Activated CD8-positive, alpha-beta memory T cell treated with anti-CD3 and anti-CD28 coated beads, Interleukin-2, amount 50 U/mL, for 48 hours (primary cell): ENCODE data around the gene ADGRF1.

ENCODE experiments used
- DNase-seq: peaks from one replicate; pipeline ENCODE4 v3.0.0-alpha.2; 2020

ADGRF1 gene

DNA sequence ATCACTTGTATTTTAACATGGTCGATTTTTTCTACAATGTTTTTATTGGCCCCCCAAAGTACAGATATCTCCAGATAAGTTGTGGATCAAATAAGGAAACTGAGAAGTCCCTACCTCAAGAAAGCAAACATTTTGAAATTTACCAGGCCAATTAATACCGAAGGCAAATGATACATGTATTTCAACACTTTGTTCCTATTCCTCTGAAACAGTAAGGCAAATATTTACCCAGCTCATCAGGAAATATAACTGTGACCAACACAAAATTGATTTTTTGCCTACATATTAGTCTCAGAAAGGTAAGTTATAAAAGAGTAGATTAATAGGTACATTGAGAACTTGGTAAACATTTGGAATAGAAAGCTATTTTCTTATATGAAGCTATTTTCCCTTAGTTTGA lies 69.1 kb downstream of the ADGRF1 start:
- DNase-seq, result no peak

GRCh38 chr6:46972531-46972930 lies 69.6 kb downstream of the ADGRF1 start:
- DNase-seq, result no peak

DNA sequence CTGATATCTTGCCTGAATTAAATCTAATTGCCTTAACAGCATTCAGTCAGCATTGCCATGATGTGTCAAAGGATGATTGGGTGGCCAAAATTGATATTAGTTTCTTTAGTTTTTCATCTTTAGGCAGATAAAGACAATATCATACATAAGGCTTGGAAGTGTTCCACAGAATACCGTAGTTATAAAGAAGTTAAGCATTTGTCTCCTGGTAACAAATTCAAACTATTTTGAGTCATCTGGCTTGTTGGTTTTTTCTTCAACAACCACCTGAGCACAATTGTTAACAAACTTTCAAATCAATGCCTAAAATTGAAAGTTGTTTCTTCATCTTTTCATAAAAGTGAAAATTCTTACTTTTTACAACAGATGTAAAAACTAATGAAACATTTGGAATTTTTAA lies 72.9 kb downstream of the ADGRF1 start:
- DNase-seq, result no peak

- no peak for DNase-seq
Observed at GRCh38 chr6:46967826-46968349, 74.2 kb downstream of the ADGRF1 start.

DNA sequence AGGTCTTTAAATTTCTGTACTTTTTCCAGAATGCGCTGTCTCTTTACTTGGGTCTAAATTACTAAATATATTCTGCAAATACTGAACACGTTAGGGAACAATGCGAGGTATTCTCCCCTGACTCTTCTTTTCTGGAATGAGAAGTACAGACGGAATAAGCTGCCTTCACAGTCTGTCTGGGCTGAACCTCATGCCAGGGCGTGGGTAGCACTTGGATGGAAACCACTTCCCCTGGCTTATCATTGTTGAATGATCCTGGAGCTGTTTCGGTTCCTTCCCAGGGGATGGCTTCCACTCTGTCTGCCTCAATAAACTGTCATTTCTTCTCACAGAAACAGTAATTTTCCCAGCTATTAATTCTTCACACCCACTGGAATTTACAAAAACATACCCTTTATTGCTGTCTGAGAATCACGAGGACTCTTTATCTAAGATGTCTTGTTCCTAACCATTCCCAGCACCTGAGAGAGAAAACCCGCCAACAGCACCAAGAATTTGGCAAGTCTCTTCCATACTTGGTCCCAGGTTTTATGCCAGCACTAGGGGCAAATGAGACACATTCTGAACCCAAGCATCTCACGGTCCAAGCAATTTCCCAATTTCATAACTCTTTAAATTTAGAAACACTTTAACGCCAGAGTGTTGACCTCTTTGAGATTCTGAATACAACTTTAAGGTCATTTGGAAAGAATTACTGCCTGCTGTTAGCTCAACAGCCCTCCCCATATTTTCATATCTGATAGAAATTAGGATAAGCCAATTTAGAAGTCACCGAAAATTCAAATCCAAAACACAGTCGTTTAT lies 77.2 kb downstream of the ADGRF1 start:
- DNase-seq, result no peak

- no peak for DNase-seq
Observed at GRCh38 chr6:46963626-46964025, 78.5 kb downstream of the ADGRF1 start.

GRCh38 chr6:46963039-46963438 lies 79.1 kb downstream of the ADGRF1 start:
- no peak for DNase-seq

DNA sequence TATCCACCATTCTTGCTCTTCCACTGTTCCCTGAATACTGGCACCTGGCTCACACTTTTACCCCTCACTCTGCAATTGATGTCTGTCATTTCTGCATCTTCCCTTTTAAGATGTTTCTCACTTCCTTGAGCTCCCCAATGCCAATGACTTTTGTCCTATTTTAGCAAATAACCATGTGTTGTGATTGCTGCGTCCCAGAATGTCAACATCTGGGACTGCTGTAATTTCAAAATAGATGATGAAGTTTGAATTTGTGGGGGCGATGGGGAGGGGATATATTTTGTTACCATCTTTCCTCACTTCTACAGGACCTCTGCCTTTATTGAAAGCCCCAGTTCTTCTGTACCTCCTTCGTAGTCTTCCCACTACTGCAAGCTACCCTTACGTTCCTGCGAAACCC lies 80.4 kb downstream of the ADGRF1 start:
- no peak for DNase-seq

DNA sequence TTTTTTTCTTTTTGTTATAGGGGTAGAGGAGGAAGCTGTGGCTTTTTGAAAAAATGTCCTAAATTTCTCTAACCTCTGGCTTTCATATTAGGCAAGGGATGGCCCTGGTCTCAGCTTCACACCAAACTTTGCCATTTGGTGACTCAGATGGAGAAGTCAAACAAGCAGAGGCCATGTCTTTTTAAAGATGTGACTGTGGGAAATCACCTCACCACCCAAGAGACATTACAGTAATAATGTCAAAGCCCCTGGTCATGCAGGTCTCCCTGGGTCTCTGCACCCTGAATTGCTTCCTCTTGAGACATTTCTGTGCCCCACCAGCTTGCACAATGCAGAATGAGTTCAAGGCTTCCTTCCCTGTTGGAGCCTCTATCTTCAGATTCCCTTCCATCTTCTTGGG lies 80.9 kb downstream of the ADGRF1 start:
- DNase-seq, result no peak

GRCh38 chr6:46959419-46959818 lies 82.7 kb downstream of the ADGRF1 start:
- DNase-seq, result no peak

- DNase-seq, result no peak
Observed at GRCh38 chr6:46956409-46956808, 85.7 kb downstream of the ADGRF1 start.

GRCh38 chr6:46954837-46955451 lies 87.2 kb downstream of the ADGRF1 start:
- no peak for DNase-seq

- no peak for DNase-seq
Observed at GRCh38 chr6:46953921-46954320, 88.2 kb downstream of the ADGRF1 start.

DNA sequence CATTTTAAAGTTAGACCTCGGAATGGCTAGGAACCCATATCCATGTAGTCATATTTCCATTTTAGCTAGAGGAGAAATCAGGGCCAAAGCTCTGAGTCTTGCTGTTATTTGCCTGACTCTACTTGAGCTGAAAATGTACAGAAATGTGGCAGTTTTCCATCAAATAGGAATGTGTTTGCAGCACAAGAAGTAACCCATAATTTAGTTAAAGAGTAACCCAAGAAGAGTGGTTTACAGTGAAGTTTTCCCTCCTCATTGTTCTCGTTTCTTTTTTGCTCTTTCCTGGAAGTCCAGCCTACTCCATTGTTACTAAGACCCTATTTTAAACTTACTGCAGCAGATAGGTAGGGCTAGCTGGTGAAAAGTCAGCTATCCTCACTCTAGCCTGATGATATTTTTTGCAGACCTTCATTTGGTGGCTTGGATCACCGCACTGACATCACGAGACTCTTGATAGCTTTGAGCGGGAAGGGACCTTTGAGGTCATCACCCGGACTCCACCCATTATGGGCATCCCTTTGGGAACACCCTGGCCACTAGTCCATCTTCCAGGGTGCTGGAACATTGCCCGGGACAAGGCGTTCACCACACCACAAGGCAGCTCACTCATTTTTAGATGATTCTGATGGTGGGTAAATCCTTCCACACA lies 92.4 kb downstream of the ADGRF1 start:
- no peak for DNase-seq

DNA sequence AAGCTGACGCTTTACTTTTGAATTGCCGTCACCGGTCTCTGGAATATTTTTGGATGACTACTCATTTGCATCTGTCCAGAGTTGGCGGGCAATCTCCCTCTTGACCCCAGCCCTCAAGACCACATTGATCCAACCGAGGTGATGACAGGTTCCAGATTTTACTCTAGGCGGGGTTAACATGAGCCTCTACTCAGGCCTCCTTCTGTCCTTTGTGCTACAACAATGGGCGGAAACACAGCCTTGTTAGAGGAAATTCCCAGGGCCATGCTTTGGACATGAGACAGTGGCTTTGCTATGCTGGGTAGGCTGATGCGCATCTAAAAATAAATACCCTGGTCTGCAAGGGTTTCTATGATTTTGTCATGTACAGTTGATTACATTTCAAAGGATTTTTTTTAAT lies 93.4 kb downstream of the ADGRF1 start:
- DNase-seq, result no peak
